ENCODE measurements around the gene COL10A1. TPM values are rescaled to one million over a fixed set of nuclear protein-coding genes. Genes with fewer than 3 reads are reported as not detected.

COL10A1 gene
- total and polyA plus RNA-seq, 2 experiments from 2014 or later = 0.28 to 0.31 TPM

DNA sequence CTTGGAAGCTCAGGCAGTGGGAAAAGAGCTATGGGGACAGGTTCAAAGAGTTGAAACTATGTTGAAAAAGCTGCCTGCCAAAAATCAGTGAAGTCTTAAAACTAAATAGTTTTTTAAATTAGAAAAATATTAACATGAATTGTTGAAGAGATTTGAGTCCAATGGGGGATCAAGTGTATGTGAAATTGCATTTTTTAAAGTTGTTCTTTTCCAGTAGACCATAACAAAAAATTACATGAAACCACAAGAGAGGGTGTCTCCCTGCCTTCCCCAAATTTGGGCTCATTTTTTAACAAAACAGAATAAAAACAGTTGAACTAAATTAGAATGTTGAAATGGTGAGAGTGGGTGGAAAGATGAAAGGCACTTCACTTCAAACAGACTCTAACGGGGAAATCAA is 31.5 kb upstream of the COL10A1 start:
- Histone ChIP-seq H3K9me2 (ENCODE audit: insufficient read depth) (no peaks in the 10 kb centered on the region), H2AFZ (no peak overlapping the region), H3K4me3 (no peak overlapping the region), H3K27ac (ENCODE audit: low read depth) (no peak overlapping the region), H3F3A (replicated peaks; ENCODE audit: low read depth) (no peaks in the 10 kb centered on the region), H3K4me1 (ENCODE audit: insufficient read depth) (peaks cover 15% of the 10 kb centered on the region), H3K79me2 (replicated peaks; ENCODE audit: insufficient read depth) (no peaks in the 10 kb centered on the region), H3K36me3 (ENCODE audit: insufficient read depth) (0 out of 2 replicates have a peak, but pooled peaks cover 6% of the 10 kb centered on the region), H3K27me3 (ENCODE audit: insufficient read depth) (no peaks in the 10 kb centered on the region), H4K20me1 (replicated peaks; ENCODE audit: insufficient read depth) (no peaks in the 10 kb centered on the region), H3K4me2 (no peak overlapping the region)
- H3K4me1 Mint-ChIP-seq = peaks cover 26% of the 10 kb centered on the region
- ATAC-seq (no peak), DNase-seq (ENCODE audit: low spot score) (no peak)
- H3K27me3 Mint-ChIP-seq (ENCODE audit: insufficient read depth, low read depth, poor library complexity) = no peaks in the 10 kb centered on the region
- H3K36me3 Mint-ChIP-seq (ENCODE audit: low read depth) = peaks cover 13% of the 10 kb centered on the region; the same call in 2 of the 3 replicates
- H3K4me3 Mint-ChIP-seq = no peak overlapping the region
- H3K9me3 Mint-ChIP-seq = peaks cover 5% of the 10 kb centered on the region; the same call in 1 of the 3 replicates
- H3K27ac Mint-ChIP-seq = no peak overlapping the region
- TF ChIP-seq JUNB (IDR thresholded peaks at IDR 0.05; ENCODE audit: unreplicated experiment) = no peak
- no peak for TF ChIP-seq CREB1 (CRISPR knock-in tag; IDR thresholded peaks at IDR 0.05; ENCODE audit: low read depth)
- TF ChIP-seq ZNF114 (CRISPR knock-in tag; IDR thresholded peaks at IDR 0.05) = no peak
- TF ChIP-seq POLR2AphosphoS5 (IDR thresholded peaks at IDR 0.05; ENCODE audit: low read depth) = no peak
- TF ChIP-seq, protein P1, sequence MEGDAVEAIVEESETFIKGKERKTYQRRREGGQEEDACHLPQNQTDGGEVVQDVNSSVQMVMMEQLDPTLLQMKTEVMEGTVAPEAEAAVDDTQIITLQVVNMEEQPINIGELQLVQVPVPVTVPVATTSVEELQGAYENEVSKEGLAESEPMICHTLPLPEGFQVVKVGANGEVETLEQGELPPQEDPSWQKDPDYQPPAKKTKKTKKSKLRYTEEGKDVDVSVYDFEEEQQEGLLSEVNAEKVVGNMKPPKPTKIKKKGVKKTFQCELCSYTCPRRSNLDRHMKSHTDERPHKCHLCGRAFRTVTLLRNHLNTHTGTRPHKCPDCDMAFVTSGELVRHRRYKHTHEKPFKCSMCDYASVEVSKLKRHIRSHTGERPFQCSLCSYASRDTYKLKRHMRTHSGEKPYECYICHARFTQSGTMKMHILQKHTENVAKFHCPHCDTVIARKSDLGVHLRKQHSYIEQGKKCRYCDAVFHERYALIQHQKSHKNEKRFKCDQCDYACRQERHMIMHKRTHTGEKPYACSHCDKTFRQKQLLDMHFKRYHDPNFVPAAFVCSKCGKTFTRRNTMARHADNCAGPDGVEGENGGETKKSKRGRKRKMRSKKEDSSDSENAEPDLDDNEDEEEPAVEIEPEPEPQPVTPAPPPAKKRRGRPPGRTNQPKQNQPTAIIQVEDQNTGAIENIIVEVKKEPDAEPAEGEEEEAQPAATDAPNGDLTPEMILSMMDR (conservative IDR thresholded peaks at IDR 0.05; ENCODE audit: low read depth in 2 of 2) = no peak
- TF ChIP-seq, protein P2, sequence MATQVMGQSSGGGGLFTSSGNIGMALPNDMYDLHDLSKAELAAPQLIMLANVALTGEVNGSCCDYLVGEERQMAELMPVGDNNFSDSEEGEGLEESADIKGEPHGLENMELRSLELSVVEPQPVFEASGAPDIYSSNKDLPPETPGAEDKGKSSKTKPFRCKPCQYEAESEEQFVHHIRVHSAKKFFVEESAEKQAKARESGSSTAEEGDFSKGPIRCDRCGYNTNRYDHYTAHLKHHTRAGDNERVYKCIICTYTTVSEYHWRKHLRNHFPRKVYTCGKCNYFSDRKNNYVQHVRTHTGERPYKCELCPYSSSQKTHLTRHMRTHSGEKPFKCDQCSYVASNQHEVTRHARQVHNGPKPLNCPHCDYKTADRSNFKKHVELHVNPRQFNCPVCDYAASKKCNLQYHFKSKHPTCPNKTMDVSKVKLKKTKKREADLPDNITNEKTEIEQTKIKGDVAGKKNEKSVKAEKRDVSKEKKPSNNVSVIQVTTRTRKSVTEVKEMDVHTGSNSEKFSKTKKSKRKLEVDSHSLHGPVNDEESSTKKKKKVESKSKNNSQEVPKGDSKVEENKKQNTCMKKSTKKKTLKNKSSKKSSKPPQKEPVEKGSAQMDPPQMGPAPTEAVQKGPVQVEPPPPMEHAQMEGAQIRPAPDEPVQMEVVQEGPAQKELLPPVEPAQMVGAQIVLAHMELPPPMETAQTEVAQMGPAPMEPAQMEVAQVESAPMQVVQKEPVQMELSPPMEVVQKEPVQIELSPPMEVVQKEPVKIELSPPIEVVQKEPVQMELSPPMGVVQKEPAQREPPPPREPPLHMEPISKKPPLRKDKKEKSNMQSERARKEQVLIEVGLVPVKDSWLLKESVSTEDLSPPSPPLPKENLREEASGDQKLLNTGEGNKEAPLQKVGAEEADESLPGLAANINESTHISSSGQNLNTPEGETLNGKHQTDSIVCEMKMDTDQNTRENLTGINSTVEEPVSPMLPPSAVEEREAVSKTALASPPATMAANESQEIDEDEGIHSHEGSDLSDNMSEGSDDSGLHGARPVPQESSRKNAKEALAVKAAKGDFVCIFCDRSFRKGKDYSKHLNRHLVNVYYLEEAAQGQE (IDR thresholded peaks at IDR 0.05; ENCODE audit: unreplicated experiment) = no peak
- no peak for TF ChIP-seq NANOG (IDR thresholded peaks at IDR 0.05; ENCODE audit: borderline replicate concordance)
- TF ChIP-seq, protein P3, sequence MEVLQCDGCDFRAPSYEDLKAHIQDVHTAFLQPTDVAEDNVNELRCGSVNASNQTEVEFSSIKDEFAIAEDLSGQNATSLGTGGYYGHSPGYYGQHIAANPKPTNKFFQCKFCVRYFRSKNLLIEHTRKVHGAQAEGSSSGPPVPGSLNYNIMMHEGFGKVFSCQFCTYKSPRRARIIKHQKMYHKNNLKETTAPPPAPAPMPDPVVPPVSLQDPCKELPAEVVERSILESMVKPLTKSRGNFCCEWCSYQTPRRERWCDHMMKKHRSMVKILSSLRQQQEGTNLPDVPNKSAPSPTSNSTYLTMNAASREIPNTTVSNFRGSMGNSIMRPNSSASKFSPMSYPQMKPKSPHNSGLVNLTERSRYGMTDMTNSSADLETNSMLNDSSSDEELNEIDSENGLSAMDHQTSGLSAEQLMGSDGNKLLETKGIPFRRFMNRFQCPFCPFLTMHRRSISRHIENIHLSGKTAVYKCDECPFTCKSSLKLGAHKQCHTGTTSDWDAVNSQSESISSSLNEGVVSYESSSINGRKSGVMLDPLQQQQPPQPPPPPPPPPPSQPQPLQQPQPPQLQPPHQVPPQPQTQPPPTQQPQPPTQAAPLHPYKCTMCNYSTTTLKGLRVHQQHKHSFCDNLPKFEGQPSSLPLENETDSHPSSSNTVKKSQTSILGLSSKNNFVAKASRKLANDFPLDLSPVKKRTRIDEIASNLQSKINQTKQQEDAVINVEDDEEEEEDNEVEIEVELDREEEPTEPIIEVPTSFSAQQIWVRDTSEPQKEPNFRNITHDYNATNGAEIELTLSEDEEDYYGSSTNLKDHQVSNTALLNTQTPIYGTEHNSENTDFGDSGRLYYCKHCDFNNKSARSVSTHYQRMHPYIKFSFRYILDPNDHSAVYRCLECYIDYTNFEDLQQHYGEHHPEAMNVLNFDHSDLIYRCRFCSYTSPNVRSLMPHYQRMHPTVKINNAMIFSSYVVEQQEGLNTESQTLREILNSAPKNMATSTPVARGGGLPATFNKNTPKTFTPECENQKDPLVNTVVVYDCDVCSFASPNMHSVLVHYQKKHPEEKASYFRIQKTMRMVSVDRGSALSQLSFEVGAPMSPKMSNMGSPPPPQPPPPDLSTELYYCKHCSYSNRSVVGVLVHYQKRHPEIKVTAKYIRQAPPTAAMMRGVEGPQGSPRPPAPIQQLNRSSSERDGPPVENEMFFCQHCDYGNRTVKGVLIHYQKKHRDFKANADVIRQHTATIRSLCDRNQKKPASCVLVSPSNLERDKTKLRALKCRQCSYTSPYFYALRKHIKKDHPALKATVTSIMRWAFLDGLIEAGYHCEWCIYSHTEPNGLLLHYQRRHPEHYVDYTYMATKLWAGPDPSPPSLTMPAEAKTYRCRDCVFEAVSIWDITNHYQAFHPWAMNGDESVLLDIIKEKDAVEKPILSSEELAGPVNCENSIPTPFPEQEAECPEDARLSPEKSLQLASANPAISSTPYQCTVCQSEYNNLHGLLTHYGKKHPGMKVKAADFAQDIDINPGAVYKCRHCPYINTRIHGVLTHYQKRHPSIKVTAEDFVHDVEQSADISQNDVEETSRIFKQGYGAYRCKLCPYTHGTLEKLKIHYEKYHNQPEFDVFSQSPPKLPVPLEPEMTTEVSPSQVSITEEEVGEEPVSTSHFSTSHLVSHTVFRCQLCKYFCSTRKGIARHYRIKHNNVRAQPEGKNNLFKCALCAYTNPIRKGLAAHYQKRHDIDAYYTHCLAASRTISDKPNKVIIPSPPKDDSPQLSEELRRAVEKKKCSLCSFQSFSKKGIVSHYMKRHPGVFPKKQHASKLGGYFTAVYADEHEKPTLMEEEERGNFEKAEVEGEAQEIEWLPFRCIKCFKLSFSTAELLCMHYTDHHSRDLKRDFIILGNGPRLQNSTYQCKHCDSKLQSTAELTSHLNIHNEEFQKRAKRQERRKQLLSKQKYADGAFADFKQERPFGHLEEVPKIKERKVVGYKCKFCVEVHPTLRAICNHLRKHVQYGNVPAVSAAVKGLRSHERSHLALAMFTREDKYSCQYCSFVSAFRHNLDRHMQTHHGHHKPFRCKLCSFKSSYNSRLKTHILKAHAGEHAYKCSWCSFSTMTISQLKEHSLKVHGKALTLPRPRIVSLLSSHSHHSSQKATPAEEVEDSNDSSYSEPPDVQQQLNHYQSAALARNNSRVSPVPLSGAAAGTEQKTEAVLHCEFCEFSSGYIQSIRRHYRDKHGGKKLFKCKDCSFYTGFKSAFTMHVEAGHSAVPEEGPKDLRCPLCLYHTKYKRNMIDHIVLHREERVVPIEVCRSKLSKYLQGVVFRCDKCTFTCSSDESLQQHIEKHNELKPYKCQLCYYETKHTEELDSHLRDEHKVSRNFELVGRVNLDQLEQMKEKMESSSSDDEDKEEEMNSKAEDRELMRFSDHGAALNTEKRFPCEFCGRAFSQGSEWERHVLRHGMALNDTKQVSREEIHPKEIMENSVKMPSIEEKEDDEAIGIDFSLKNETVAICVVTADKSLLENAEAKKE (CRISPR knock-in tag; IDR thresholded peaks at IDR 0.05) = no peak
- no peak for TF ChIP-seq STAT1 (IDR thresholded peaks at IDR 0.05; ENCODE audit: unreplicated experiment)
- TF ChIP-seq, protein P4, sequence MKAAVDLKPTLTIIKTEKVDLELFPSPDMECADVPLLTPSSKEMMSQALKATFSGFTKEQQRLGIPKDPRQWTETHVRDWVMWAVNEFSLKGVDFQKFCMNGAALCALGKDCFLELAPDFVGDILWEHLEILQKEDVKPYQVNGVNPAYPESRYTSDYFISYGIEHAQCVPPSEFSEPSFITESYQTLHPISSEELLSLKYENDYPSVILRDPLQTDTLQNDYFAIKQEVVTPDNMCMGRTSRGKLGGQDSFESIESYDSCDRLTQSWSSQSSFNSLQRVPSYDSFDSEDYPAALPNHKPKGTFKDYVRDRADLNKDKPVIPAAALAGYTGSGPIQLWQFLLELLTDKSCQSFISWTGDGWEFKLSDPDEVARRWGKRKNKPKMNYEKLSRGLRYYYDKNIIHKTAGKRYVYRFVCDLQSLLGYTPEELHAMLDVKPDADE (IDR thresholded peaks at IDR 0.05) = no peak
- TF ChIP-seq EZH2 (IDR thresholded peaks at IDR 0.05; ENCODE audit: low read depth, unreplicated experiment) = no peak
- TF ChIP-seq EZH2phosphoT487 (IDR thresholded peaks at IDR 0.05; ENCODE audit: unreplicated experiment) = no peak
- TF ChIP-seq ZNF331 (CRISPR knock-in tag; IDR thresholded peaks at IDR 0.05; ENCODE audit: low read depth) = no peak

All from GM23338 (cell line).